Chondrocyte (in vitro differentiated cells): Measurements from ENCODE around the gene ZPR1. TPM values are rescaled to one million over a fixed set of nuclear protein-coding genes. Genes with fewer than 3 reads are reported as not detected.
"Not testable (repeated sequence)": the region's sequence is repeated elsewhere in the genome, so short reads cannot be mapped to it uniquely, and the experiment has no call there.

Source experiments
- DNase-seq: peaks from one replicate; pipeline ENCODE4 v3.0.0; 2021; ENCODE audit warnings: mixed read lengths, low spot score
- H3K27ac Mint-ChIP-seq: one replicate; pipeline ENCODE4 v1.8.0; 2021; ENCODE audit warnings: mild to moderate bottlenecking, moderate library complexity, mixed read lengths; ENCODE audit not compliant: unreplicated experiment
- H3K27me3 Mint-ChIP-seq: 2 replicates; pipeline ENCODE4 v1.8.0; 2021; ENCODE audit warnings: low read depth, mixed read lengths
- H3K36me3 Mint-ChIP-seq: 2 replicates; pipeline ENCODE4 v1.8.0; 2021; ENCODE audit warnings: low read depth, mixed read lengths
- H3K4me1 Mint-ChIP-seq: 2 replicates; pipeline ENCODE4 v1.8.0; 2021; ENCODE audit warnings: low read depth, mild to moderate bottlenecking, mixed read lengths
- H3K4me3 Mint-ChIP-seq: one replicate; pipeline ENCODE4 v1.8.0; 2021; ENCODE audit warnings: mild to moderate bottlenecking, moderate library complexity, mixed read lengths; ENCODE audit not compliant: unreplicated experiment
- H3K9me3 Mint-ChIP-seq: 2 replicates; pipeline ENCODE4 v1.8.0; 2021; ENCODE audit warnings: low read depth, mixed read lengths
- CTCF ChIP-seq: fragments of 200-600 bp; sonication (generic); IDR thresholded peaks from 2 replicates; pipeline ENCODE4 v1.5.0; 2021; ENCODE audit warnings: antibody characterized with exemption, mild to moderate bottlenecking, moderate library complexity
- long read RNA-seq: library from polyadenylated mRNA; stranded (forward); transcript quantifications from one replicate; pipeline ENCODE4 v2.0.0, GENCODE V29; 2021
- total RNA-seq: library from RNA; stranded (reverse); gene quantifications from 3 replicates; pipeline ENCODE4 v1.2.1, GENCODE V29; 2021

Gene ZPR1, protein sequence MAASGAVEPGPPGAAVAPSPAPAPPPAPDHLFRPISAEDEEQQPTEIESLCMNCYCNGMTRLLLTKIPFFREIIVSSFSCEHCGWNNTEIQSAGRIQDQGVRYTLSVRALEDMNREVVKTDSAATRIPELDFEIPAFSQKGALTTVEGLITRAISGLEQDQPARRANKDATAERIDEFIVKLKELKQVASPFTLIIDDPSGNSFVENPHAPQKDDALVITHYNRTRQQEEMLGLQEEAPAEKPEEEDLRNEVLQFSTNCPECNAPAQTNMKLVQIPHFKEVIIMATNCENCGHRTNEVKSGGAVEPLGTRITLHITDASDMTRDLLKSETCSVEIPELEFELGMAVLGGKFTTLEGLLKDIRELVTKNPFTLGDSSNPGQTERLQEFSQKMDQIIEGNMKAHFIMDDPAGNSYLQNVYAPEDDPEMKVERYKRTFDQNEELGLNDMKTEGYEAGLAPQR
- 28.5 to 40.0 TPM (median 38.8 TPM) in 3 replicates for total RNA-seq
- long read RNA-seq, full-length matches to known transcripts: 93 of 100 reads
- long read RNA-seq, partial matches to known transcripts: 3 of 100 reads
- long read RNA-seq, other reads (novel, unspliced or antisense): 4 of 100 reads

- H3K27me3 Mint-ChIP-seq: no peaks in the 10 kb centered on the region
- no peak for DNase-seq
- peak within 1 kb of the TSS; percentile 98 for H3K27ac Mint-ChIP-seq
- H3K4me1 Mint-ChIP-seq: peaks cover 22% of the 10 kb centered on the region
- no peaks in the 10 kb centered on the region for H3K9me3 Mint-ChIP-seq
- peaks cover 18% of the 10 kb centered on the region for H3K36me3 Mint-ChIP-seq
- H3K4me3 Mint-ChIP-seq: peak within 1 kb of the TSS; percentile 99
- TF ChIP-seq CTCF: peak; percentile 22
Observed at GRCh38 chr11:116787786-116788486, at the start of gene ZPR1. Gene ZPR1, minus strand, starts transcription at chr11:116788023. Its CDS starts 33 bp downstream, at chr11:116787990.

GRCh38 chr11:116836632-116836991 is 48.8 kb upstream of the ZPR1 start:
- Mint-ChIP-seq H3K27ac (no peak overlapping the region), H3K36me3 (no peaks in the 10 kb centered on the region)

GRCh38 chr11:116835791-116836631 is 48.2 kb upstream of the ZPR1 start:
- no peak for DNase-seq
- Mint-ChIP-seq H3K9me3 (no peaks in the 10 kb centered on the region), H3K4me1 (peaks cover 9% of the 10 kb centered on the region), H3K27me3 (no peaks in the 10 kb centered on the region), H3K36me3 (no peaks in the 10 kb centered on the region), H3K27ac (no peak overlapping the region), H3K4me3 (peak overlapping the region; percentile 59)
- TF ChIP-seq CTCF: peak; percentile 83

More at GRCh38 chr11:116836632-116836991, 48.8 kb upstream of the ZPR1 start:
- Mint-ChIP-seq H3K4me1 (peaks cover 9% of the 10 kb centered on the region), H3K27me3 (no peaks in the 10 kb centered on the region), H3K4me3 (no peak overlapping the region), H3K9me3 (no peaks in the 10 kb centered on the region)
- no peak for DNase-seq
- TF ChIP-seq CTCF: no peak

DNA sequence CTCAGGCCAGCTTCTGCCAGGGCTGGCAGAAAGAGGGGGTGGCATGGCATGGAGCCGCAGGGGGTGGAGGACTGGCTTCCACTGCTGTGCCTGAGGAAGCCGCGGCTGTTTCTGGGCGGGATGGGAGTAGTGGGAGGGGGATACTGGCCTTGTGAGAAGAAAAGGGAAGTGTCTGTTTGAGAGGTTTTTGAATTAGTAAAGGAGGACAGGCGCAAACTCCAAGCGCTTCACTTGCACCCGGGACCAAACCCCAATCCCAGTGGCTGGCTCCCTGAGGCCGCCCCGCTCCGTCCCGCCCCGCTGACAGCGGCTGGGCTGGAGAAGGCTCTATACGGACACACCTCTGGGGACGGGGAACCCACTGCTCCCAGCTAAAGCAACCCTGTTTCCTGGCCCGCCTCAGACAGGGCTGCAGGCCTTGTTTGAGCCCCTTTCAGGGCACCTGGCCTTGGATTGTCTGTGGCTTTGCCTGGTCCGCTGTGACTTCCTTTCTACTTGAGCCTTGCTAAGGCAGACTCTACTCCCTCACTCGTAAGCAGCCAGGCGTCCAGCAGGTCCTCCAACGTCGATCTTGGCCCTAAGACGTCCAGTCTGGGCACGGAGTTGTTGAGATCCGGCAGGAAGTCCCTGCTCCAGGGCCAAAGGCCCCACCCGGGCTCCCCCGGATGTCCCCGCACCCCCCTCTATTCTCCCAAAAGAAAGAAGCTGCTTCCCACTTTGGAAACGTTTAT is 47.4 kb upstream of the ZPR1 start:
- H3K27me3 Mint-ChIP-seq: no peaks in the 10 kb centered on the region
- H3K4me1 Mint-ChIP-seq: peaks cover 9% of the 10 kb centered on the region
- H3K9me3 Mint-ChIP-seq: no peaks in the 10 kb centered on the region
- H3K27ac Mint-ChIP-seq: no peak overlapping the region
- no peak for DNase-seq
- H3K36me3 Mint-ChIP-seq: no peaks in the 10 kb centered on the region
- no peak for TF ChIP-seq CTCF
- peak overlapping the region; percentile 59 for H3K4me3 Mint-ChIP-seq

DNA sequence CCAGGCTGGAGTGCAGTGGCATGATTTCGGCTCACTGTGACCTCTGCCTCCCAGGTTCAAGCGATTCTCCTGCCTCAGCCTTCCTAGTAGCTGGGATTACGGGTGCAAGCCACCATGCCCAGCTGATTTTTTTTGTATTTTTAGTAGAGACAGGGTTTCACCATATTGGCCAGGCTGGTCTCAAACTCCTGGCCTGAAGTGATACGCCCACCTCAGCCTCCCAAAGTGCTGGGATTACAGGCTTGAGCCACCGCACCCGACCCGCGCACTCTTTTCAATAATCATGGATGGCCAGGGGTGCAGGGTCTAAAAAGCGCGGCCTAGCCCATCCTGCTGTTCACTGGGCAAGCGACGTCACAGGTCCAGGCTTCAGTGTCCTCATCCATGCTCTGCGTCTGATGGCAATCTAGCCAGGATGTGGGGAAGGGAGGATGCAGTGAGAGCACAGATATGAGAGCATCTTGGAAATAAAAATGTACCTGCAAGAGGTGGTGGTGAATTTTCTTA is 46.8 kb upstream of the ZPR1 start:
- H3K36me3 Mint-ChIP-seq, H3K27me3 Mint-ChIP-seq, H3K9me3 Mint-ChIP-seq, H3K27ac Mint-ChIP-seq, DNase-seq: not testable (repeated sequence)
- peaks cover 11% of the 10 kb centered on the region for H3K4me1 Mint-ChIP-seq
- peak overlapping the region; percentile 8 for H3K4me3 Mint-ChIP-seq
